ENCODE measurements around the gene VWA1. TPM values are rescaled to one million over a fixed set of nuclear protein-coding genes. Genes with fewer than 3 reads are reported as not detected.
"Not testable (repeated sequence)": the region's sequence is repeated elsewhere in the genome, so short reads cannot be mapped to it uniquely, and the experiment has no call there.

VWA1 gene
- total RNA-seq, 4 donors from 2014 or later = 142 to 261 (median 161) TPM

- Histone ChIP-seq H3K9me3 (no peaks in the 10 kb centered on the region), H3K27me3 (no peaks in the 10 kb centered on the region), H3K36me3 (peaks cover 0 to 12% (median 0%) of the 10 kb centered on the region in 3 donors), H3K27ac (no peak overlapping the region), H3K4me3 (no peak overlapping the region), H3K4me1 (no peaks in the 10 kb centered on the region)
- WGBS, 2 donors = 59 to 78% methylated on average over 20 to 27 of the region's 27 CpGs
- no peak for DNase-seq (ENCODE audit: low spot score in 2 of 2)
- TF ChIP-seq POLR2A (IDR thresholded peaks at IDR 0.05) (no peak), CTCF (IDR thresholded peaks at IDR 0.05) (no peak), EP300 (IDR thresholded peaks at IDR 0.05) (no peak)
Measured at GRCh38 chr1:1460540-1461130, 25.1 kb downstream of the VWA1 start.

- Histone ChIP-seq H3K4me3 (no peak overlapping the region), H3K27ac (no peak overlapping the region), H3K9me3 (no peaks in the 10 kb centered on the region), H3K36me3 (peaks cover 0 to 12% (median 0%) of the 10 kb centered on the region in 3 donors), H3K4me1 (no peaks in the 10 kb centered on the region), H3K27me3 (no peaks in the 10 kb centered on the region)
- WGBS, 2 donors = 66 to 71% methylated on average over 12 to 15 of the region's 18 CpGs
- no peak for DNase-seq (ENCODE audit: low spot score in 2 of 2)
- TF ChIP-seq EP300 (IDR thresholded peaks at IDR 0.05) (no peak), CTCF (IDR thresholded peaks at IDR 0.05) (no peak)
Measured at GRCh38 chr1:1461721-1462317, 26.3 kb downstream of the VWA1 start.

GRCh38 chr1:1462318-1462966 is 27.0 kb downstream of the VWA1 start:
- Histone ChIP-seq H3K27me3 (no peaks in the 10 kb centered on the region), H3K36me3 (peaks cover 0 to 12% (median 0%) of the 10 kb centered on the region in 3 donors), H3K4me3 (no peak overlapping the region), H3K27ac (no peak overlapping the region), H3K4me1 (no peaks in the 10 kb centered on the region), H3K9me3 (no peaks in the 10 kb centered on the region)
- TF ChIP-seq EP300 (IDR thresholded peaks at IDR 0.05) (no peak), POLR2A (IDR thresholded peaks at IDR 0.05) (no peak), CTCF (IDR thresholded peaks at IDR 0.05) (no peak)
- WGBS, 2 donors = 68 to 100% methylated on average over 1 to 11 of the region's 26 CpGs
- DNase-seq (ENCODE audit: low spot score in 2 of 2) = no peak

GRCh38 chr1:1463312-1463711 is 27.8 kb downstream of the VWA1 start:
- Histone ChIP-seq H3K27me3 (no peaks in the 10 kb centered on the region), H3K9me3 (no peaks in the 10 kb centered on the region), H3K4me3 (no peak overlapping the region), H3K36me3 (peaks cover 0 to 12% (median 0%) of the 10 kb centered on the region in 3 donors), H3K27ac (no peak overlapping the region), H3K4me1 (no peaks in the 10 kb centered on the region)
- TF ChIP-seq EP300 (IDR thresholded peaks at IDR 0.05) (no peak), CTCF (IDR thresholded peaks at IDR 0.05) (no peak), POLR2A (IDR thresholded peaks at IDR 0.05) (no peak)
- no peak for DNase-seq (ENCODE audit: low spot score in 2 of 2)
- 90 to 91% methylated on average over 7 of the region's 7 CpGs for WGBS, 2 donors

GRCh38 chr1:1468196-1468985 is 32.9 kb downstream of the VWA1 start:
- H3K9me3 ChIP-seq; H3K27ac ChIP-seq; H3K36me3 ChIP-seq; H3K27me3 ChIP-seq; DNase-seq (ENCODE audit: low spot score in 2 of 2); H3K4me3 ChIP-seq: not testable (repeated sequence)
- 68 to 80% methylated on average over 16 to 28 of the region's 44 CpGs for WGBS, 2 donors
- H3K4me1 ChIP-seq = peaks cover 0 to 18% (median 11%) of the 10 kb centered on the region in 4 donors

Measured in tibial nerve (tissue), 4 donors.